H1 (cell line): ENCODE measurements around the gene SYTL5. TPM values are rescaled to one million over a fixed set of nuclear protein-coding genes. Genes with fewer than 3 reads are reported as not detected.

Experiments used
- BACH1 ChIP-seq: IDR thresholded peaks from 2 replicates; pipeline ENCODE4 v1.6.1; 2012; ENCODE audit warnings: low read length, improper control_type of control experiment
- BCL11A ChIP-seq, 2 experiments: IDR thresholded peaks; one replicate each; pipeline ENCODE4 v1.6.1; 2011; ENCODE audit warnings: low read depth in 2 of 2, low read length in 2 of 2, mild to moderate bottlenecking in 2 of 2
- BRCA1 ChIP-seq: IDR thresholded peaks from 2 replicates; pipeline ENCODE4 v1.6.1; 2012; ENCODE audit warnings: low read depth, low read length, improper control_type of control experiment
- CHD2 ChIP-seq: IDR thresholded peaks from 2 replicates; pipeline ENCODE4 v1.6.1; 2012; ENCODE audit warnings: low read length, improper control_type of control experiment
- CHD7 ChIP-seq: fragments of 300-600 bp; sonication (generic); IDR thresholded peaks from 2 replicates; pipeline ENCODE4 v1.7.1; 2012; ENCODE audit warnings: low read length, moderate library complexity, mild to moderate bottlenecking, inconsistent platforms; ENCODE audit not compliant: insufficient replicate concordance
- E2F6 ChIP-seq: IDR thresholded peaks from 2 replicates; pipeline ENCODE4 v1.6.1; 2012; ENCODE audit warnings: inconsistent platforms
- HDAC6 ChIP-seq: IDR thresholded peaks from one replicate; pipeline ENCODE4 v1.7.1; 2012; ENCODE audit warnings: low read depth, mild to moderate bottlenecking, inconsistent platforms, low read length, moderate library complexity
- MAFK ChIP-seq: IDR thresholded peaks from 2 replicates; pipeline ENCODE4 v1.6.1; 2012; ENCODE audit warnings: low read depth, mild to moderate bottlenecking, improper control_type of control experiment, low read length
- POLR2A ChIP-seq, 2 experiments: IDR thresholded peaks; 1 replicate in 1 of 2; 2 replicates in 1 of 2; pipeline ENCODE4 v1.6.1; 2011; ENCODE audit warnings: low read depth in 2 of 2, low read length in 2 of 2, mild to moderate bottlenecking in 2 of 2; ENCODE audit errors: control extremely low read depth in 1 of 2
- RFX5 ChIP-seq: IDR thresholded peaks from 2 replicates; pipeline ENCODE4 v1.6.1; 2011; ENCODE audit warnings: low read depth, low read length, improper control_type of control experiment, borderline replicate concordance
- SP2 ChIP-seq: IDR thresholded peaks from 2 replicates; pipeline ENCODE4 v1.6.1; 2012; ENCODE audit warnings: mild to moderate bottlenecking, low read length, inconsistent platforms
- SP4 ChIP-seq: IDR thresholded peaks from 2 replicates; pipeline ENCODE4 v1.6.1; 2012; ENCODE audit warnings: low read length, inconsistent platforms
- YY1 ChIP-seq: IDR thresholded peaks from 2 replicates; pipeline ENCODE4 v1.6.1; 2011; ENCODE audit warnings: low read depth, mild to moderate bottlenecking, low read length
- polyA plus RNA-seq, 7 experiments: library from polyadenylated mRNA; depleted of rRNA in 3 of 7; stranded (reverse) in 5 of 7; unstranded in 2 of 7; fragments of >200 nt in 5 of 7; fragments of 200-250 nt in 2 of 7; gene quantifications; 1 replicate in 5 of 7; 2 replicates in 1 of 7; 4 replicates in 1 of 7; pipeline versions ENCODE4 v1.2.1 to v1.2.3, GENCODE V29; 2011 to 2013; ENCODE audit warnings: missing spikeins in 2 of 7, mixed read lengths in 2 of 7
- total RNA-seq: library from RNA; stranded (reverse); fragmentation: NEBNext Ultra II Directional; extraction: Animal tissue kit (Norgen Biotek cat#: 25700); gene quantifications from 2 replicates; pipeline ENCODE4 v1.2.1, GENCODE V29; 2021

The SYTL5 gene
- total and polyA plus RNA-seq, 2 of the 8 experiments (the other 6 are each of a cell fraction or from before 2014, with no cell fraction given), result 0.15 to 0.52 TPM

GRCh38 chrX:38142610-38143009, 136.3 kb downstream of the SYTL5 start (continued):
- TF ChIP-seq CHD7, result no peak
- TF ChIP-seq MAFK, result no peak
- TF ChIP-seq BCL11A (IDR thresholded peaks at IDR 0.05; ENCODE audit: low read depth in 2 of 2, low read length in 2 of 2), result no peak
- no peak for TF ChIP-seq CHD2
- no peak for TF ChIP-seq BACH1
- TF ChIP-seq YY1, result no peak
- no peak for TF ChIP-seq SP4
- TF ChIP-seq E2F6, result no peak
- no peak for TF ChIP-seq SP2
- no peak for TF ChIP-seq BRCA1
- TF ChIP-seq POLR2A (IDR thresholded peaks at IDR 0.05; ENCODE audit: control extremely low read depth in 1 of 2, low read depth in 2 of 2, low read length in 2 of 2), result no peak
- no peak for TF ChIP-seq HDAC6
- no peak for TF ChIP-seq RFX5
